ENCODE measurements around the gene PEBP1.

DNA sequence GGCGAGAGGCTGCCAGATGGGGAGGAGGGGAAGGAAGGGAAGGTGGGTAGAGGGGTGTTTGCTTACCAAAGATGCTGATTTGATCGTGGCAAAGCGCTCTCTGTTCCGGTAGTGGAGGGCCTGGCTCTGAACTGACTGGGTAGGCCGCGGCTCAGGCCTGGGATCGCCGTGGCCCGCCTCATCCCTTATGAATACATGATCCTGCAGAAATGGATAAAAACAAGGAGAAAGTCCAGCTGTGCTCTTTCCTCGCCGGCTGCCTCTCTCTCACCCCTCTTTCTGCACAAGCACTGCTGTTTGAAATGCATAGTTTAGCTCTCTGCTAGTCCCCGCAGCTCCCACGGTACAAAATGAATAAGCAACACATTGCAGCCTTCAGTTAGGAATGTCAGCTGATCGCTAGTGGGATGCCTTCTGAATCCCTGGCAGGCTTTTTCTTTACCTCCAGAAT is 53.8 kb downstream of the PEBP1 start:
- TF ChIP-seq POLR2A (IDR thresholded peaks at IDR 0.05; ENCODE audit: low read length) (no peak), JUN (IDR thresholded peaks at IDR 0.05) (no peak), MYC (IDR thresholded peaks at IDR 0.05; ENCODE audit: borderline replicate concordance, low read length) (no peak)
- TF ChIP-seq, protein P1, sequence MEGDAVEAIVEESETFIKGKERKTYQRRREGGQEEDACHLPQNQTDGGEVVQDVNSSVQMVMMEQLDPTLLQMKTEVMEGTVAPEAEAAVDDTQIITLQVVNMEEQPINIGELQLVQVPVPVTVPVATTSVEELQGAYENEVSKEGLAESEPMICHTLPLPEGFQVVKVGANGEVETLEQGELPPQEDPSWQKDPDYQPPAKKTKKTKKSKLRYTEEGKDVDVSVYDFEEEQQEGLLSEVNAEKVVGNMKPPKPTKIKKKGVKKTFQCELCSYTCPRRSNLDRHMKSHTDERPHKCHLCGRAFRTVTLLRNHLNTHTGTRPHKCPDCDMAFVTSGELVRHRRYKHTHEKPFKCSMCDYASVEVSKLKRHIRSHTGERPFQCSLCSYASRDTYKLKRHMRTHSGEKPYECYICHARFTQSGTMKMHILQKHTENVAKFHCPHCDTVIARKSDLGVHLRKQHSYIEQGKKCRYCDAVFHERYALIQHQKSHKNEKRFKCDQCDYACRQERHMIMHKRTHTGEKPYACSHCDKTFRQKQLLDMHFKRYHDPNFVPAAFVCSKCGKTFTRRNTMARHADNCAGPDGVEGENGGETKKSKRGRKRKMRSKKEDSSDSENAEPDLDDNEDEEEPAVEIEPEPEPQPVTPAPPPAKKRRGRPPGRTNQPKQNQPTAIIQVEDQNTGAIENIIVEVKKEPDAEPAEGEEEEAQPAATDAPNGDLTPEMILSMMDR (IDR thresholded peaks at IDR 0.05): no peak
- TF ChIP-seq, protein P2, sequence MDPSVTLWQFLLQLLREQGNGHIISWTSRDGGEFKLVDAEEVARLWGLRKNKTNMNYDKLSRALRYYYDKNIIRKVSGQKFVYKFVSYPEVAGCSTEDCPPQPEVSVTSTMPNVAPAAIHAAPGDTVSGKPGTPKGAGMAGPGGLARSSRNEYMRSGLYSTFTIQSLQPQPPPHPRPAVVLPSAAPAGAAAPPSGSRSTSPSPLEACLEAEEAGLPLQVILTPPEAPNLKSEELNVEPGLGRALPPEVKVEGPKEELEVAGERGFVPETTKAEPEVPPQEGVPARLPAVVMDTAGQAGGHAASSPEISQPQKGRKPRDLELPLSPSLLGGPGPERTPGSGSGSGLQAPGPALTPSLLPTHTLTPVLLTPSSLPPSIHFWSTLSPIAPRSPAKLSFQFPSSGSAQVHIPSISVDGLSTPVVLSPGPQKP (IDR thresholded peaks at IDR 0.05; ENCODE audit: low read depth, low read length): no peak

Data from A549 (cell line).